Mammary epithelial cell (primary cell): ENCODE data around the gene CCDC82.

Experiments
- EZH2 ChIP-seq: IDR thresholded peaks from 2 replicates; pipeline ENCODE4 v1.6.1; 2012; ENCODE audit warnings: low read length, inconsistent platforms, borderline replicate concordance
- TF ChIP-seq, protein P1 (sequence below), 2 donors: IDR thresholded peaks in 1 of 2; conservative IDR thresholded peaks in 1 of 2; 2 replicates each; pipeline ENCODE4 v1.5.1; 2011 to 2012; ENCODE audit warnings: inconsistent platforms in 2 of 2, low read length in 2 of 2, mild to moderate bottlenecking in 2 of 2, control low read depth in 1 of 2, low read depth in 1 of 2; ENCODE audit not compliant: insufficient read depth in 1 of 2; ENCODE audit errors: extremely low read depth in 1 of 2

DNA sequence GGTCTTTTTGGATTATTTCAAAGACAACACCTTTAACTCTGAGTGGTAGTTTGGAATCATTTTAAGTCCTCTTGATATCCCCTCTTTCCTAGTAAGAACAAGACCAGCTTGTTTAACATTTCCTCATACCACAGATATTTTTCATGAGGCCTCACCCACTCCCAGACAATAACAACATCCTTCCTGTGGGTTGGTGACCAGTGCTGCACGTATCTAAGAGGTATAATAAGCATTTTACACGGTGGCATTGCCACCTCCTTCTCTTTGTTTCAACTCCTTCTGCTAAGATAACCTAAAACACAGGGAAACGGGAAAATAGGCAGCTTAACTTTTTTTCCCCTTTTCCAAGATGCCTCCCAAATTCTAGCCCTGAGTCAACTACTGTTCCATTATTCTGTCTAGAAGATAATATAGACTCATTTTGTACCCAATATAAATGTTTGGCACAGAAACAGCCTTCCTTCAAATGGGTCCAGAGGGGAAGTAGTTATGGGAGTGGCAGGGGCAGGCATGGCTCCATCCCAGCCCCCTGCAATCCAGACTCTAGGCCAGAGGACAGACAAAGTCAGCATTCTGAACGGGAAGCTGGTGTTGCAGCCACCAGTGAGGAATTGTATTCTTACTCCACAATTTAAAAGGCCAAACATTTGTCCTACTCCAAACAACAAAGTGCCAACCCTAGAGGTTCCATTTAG, 75.2 kb downstream of the CCDC82 start:
- TF ChIP-seq, protein P1, sequence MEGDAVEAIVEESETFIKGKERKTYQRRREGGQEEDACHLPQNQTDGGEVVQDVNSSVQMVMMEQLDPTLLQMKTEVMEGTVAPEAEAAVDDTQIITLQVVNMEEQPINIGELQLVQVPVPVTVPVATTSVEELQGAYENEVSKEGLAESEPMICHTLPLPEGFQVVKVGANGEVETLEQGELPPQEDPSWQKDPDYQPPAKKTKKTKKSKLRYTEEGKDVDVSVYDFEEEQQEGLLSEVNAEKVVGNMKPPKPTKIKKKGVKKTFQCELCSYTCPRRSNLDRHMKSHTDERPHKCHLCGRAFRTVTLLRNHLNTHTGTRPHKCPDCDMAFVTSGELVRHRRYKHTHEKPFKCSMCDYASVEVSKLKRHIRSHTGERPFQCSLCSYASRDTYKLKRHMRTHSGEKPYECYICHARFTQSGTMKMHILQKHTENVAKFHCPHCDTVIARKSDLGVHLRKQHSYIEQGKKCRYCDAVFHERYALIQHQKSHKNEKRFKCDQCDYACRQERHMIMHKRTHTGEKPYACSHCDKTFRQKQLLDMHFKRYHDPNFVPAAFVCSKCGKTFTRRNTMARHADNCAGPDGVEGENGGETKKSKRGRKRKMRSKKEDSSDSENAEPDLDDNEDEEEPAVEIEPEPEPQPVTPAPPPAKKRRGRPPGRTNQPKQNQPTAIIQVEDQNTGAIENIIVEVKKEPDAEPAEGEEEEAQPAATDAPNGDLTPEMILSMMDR (conservative IDR thresholded peaks at IDR 0.05 in 1 of 2, IDR thresholded peaks at IDR 0.05 in 1 of 2; ENCODE audit: extremely low read depth in 1 of 2, insufficient read depth in 1 of 2, low read depth in 1 of 2, low read length in 2 of 2) = no peak
- TF ChIP-seq EZH2 = no peak
